Activated T-cell treated with anti-CD3 and anti-CD28 coated beads for 1 hour (primary cell): ENCODE measurements around the gene CLSTN2.

Source experiments
- DNase-seq: peaks from one replicate; pipeline ENCODE4 v3.0.0-alpha.2; 2020; ENCODE audit warnings: low read depth

The CLSTN2 gene

DNA sequence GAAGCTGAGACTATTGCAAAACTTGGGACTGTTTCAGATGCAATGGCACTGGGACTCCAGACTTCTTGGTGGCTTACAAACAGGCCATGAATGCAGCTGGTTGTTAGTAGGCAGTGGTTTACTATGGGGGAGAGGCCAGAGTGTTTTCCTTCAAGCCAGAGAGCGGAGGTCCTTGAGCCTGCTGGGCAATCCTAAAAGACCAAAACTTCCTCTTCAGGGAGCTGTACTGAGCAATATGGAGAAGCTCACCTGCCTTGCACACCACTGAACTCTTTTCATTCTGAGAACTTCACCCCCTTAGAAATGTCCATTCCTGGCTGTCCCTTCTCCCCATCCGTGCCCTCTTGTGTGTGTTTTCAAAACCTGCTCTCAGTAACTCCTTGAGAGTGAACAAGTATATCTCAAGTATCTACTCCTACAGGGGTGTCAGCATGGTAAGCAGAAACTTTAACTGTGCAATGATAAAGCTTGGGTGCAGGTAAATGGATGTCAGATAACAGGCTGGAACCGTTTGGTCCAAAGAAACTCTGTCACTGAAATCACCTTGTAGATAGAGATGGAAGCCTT, 213.9 kb downstream of the CLSTN2 start:
- no peak for DNase-seq

DNA sequence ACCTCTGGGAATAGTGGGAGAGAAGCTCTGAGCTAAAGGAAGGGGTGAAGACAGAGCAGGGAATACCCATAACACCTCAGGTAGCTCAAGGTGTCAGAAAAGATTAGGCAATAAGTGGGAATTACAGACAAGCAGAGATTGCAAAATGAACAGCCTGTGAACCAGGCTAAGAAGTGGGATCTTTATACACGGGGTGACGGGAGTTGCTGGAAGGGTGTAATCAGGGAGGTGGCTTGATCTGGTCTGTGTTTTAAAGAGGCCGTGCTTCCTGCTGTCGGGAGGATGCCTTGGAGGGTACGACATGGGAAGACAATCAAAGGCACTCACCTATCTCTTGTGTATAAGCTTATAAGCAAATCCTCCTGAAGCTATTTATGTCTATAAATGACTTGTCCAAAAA, 216.3 kb downstream of the CLSTN2 start:
- DNase-seq = no peak

DNA sequence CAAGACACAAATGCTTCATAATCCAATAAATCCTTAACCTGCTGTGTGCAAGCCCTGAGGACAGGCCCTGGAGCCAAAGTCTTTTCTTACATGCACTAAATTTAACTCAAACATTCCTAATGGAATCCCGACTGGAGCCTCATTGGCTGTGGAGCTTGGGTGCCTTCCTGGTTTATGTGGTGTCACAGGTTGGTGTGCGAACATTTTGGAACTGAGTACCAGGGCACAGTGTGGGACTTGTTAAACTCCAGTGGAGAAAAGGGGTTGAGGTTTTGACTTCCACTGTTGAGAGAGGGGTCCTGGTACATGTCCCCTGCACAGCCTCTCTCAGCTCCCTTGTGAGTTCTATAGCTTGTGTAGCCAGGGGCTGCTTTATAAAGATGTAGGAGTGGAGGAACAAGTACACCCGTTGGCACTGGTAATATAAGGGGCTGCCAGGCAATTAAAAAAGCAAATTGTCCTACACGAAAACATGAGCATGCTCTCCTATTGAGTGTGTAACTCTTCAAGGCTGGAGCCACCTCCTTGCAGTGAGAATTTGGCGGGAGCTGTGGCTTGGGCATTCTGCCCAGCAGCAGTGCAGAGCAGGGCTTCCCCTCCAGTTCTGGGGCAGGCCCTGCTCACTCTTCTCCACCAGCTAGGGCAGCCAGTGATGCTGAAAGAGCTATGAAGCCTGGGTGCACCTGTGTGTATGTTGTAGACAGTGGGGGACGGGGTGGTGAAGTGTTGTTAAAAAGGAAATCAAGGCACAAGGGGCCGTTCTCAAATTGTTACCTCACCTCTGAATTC, 218.1 kb downstream of the CLSTN2 start:
- no peak for DNase-seq

DNA sequence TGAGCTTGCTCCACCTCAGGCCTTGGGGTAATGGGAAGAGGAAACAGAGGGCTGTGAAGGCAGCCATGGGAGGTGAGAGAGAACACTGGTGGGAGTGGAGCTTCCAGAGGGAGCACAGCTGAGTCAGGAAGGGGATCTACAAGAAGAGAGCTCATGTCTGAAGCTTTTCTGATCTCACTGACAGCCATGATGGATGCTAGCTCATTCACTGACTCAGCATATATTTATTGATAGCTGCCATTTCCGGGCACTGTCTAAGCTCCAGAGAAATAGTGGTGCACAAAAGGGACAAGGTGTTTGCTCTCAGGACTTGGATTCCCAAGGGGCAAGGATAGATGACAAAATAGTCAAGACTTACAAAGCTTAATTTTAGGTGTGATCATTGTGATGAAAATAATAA, 218.8 kb downstream of the CLSTN2 start:
- DNase-seq = no peak

DNA sequence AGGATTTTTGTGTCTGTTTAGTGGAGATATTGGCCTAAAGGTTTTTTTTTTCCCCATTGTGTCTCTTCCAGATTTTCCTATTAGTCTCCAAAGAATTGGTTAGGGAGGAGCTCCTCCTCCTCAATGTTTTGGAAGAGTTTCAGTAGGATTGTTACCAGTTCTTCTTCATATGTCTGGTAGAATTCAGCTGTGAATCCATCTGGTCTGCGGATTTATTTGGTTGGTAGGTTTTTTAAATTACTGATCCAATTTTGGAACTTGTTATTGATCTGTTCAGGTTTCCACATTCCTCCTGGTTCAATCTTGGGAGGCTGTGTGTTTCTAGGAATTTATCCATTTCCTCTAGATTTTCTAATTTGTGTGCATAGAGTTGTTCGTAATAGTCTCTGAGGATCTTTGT, 222.2 kb downstream of the CLSTN2 start:
- DNase-seq = no peak

DNA sequence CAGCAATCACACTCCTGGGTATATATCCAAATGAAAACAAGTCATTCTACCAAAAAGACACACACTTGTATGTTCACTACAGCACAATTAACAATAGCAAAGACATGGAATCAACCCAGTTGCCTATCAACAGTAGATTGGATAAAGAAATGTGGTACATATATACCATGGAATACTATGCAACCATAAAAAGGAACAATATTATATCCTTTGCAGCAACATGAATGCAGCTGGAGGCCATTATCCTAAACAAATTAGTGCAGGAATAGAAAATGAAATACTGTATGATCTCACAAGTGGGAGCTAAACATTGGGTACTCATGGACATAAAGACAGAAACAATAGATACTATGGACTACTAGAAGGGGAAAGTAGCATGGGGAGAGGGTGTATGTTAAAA, 224.7 kb downstream of the CLSTN2 start:
- no peak for DNase-seq

DNA sequence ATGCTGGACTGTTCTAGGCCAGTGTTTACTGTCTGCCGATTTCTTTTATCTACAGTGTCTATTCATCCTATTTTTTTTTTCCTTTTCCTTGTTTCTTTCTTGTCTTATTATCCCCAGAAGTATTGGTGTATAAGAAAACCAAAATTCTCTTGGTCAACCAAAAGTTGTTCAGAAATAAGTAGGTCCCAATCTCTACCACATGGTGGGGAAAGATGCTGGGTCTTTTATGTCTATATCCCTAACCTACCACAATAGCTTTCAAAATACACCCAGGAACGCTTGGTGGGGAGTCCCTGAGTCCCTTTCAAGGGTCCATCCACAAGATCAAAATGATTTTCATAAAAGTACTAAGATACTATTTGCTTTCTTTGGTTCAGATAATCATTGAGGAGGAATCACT, 225.6 kb downstream of the CLSTN2 start:
- no peak for DNase-seq

DNA sequence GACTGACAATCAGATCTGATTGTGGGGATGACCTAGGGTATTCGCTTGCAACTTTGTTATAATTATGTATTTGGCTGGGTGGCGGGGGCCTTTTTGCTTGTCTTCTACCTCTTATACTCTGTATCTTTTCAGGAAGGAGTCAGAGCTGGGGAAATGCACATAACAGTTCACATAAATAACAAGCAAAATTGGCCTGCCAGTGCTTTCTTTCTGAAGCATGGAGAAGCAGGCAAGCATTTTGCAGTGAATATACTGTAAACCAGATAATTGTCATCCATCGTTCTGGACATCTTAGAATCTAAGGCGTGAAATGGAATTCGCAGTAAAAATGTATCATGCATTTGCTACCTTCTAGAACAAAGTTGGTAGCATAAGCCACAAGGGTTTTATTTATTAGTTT, 227.6 kb downstream of the CLSTN2 start:
- DNase-seq = no peak

DNA sequence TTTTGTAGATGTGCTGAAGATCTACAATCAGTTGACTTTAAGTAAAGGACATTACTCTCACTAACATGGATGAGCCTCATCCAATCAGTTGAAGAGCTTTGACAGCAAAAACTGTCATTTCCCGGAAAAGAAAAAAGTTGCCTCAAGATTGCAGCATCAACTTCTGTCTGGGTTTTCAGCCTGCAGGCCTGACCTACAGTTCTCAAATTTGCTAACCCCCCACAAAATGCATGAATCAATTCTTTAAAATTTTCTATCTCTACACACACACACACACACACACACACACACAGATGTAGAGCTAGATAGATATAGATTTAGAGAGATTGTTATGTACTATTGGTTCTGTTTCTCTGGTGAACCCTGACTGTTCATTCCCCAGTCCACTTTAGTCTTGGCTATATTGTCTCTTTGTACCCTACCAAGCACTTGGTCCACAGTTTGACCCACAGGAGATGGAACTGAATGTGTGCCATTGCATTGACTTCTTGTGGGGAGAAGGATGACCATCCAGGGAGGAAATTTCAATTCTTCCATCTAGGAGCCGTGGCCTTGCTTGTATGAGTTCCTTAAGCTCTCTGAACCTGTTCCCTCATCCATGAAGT, 228.3 kb downstream of the CLSTN2 start:
- no peak for DNase-seq

DNA sequence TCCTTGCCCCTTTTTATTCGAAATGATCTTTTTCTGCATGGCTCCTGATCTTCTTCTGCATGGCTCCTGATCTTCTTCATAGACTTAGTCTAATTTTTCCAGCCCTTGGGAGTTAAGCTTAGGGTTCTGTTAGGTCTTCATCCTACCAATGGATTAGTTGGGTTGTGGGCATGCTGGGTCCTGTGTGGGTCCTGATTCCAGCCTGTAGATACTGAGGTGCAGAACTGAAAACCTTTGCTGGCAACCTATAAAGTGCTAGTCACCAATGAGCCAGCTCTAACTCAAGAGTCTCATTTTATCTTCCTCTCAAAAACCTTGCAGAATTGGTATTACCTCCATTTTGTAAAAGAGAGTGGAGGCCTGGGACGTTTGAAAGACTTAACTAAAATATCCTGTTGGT, 229.2 kb downstream of the CLSTN2 start:
- DNase-seq = no peak

DNA sequence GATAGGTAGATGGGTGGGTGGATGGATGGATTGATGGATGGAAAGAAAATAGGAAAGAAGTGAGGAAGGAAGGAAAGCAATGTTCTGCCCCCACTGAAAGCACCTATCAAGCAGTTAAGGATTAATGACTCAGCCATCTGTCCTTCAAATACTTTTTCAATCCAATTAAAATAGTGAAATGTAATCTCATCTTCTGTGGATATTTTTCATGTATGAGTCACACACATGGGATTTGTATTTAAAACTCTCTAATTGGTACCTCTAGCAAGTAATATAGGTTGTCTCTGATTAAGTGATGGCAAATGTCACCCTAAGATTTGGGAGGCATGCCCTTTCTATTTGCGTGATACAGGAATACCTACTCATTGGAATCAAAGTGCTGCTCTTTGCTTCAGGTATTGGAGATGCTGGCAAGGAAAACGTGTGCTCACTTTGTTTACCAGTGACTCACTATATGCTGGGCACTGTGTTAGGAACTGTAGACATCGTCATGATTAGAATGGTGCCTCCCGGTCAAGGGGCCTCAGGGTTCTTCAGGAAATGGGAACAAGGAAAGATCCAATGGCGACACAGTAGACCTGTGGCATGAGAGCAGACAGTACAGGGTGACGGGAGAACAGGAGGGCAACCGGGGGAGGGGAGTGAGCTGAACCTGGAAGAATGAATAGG, 230.1 kb downstream of the CLSTN2 start:
- no peak for DNase-seq

DNA sequence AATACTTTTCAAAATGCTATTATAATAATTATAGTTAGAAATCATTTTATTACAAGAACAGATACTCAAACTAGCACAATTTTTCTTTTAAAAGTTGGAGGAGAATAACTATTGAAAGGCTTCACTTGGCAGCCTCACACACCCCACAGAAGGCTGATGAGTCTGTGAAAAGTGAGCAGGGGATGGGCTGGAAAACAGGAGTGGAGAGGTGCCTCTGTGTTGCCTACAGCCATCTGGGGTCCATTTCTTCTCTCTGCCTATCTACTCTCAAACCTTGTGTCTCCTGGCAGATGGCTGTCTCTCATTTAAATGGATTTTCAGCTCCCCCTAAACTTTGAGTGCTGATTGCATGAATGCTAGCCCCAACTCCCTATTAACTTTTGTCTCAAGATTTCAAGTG, 230.8 kb downstream of the CLSTN2 start:
- DNase-seq = no peak

DNA sequence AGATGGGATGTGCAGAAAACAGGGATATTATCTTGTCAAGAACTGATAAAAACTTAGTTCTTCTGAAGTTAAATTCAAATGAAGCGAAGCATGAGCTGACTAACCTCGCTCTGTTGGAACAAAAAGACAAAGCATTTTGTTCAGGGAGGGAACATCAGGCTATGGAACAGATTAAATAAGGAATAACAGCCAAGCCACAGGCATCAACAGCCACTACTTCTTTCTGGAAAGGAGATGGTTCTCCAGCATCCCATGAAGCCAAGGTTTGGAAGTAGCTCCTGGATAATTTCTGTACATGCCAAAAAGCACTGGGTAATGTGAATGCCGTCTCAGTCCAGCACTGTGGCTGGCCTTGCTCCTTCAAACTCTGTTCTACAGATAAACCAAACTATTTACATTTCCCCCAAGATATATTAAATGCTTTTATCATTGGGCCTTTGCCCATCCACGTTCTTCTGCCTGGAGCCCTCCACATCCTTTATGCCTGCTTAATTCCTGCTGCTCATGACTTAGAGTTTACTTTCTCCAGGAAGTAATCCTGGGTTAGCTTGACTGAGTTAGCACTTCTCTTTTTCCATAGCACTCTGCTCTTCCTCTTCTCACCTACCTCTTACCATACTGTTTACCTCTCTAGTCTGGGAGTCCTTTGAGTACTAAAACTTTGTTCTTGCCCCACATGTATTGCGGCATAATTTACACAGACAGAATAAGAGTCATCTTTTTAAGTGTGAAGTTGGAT, 232.0 kb downstream of the CLSTN2 start:
- no peak for DNase-seq

DNA sequence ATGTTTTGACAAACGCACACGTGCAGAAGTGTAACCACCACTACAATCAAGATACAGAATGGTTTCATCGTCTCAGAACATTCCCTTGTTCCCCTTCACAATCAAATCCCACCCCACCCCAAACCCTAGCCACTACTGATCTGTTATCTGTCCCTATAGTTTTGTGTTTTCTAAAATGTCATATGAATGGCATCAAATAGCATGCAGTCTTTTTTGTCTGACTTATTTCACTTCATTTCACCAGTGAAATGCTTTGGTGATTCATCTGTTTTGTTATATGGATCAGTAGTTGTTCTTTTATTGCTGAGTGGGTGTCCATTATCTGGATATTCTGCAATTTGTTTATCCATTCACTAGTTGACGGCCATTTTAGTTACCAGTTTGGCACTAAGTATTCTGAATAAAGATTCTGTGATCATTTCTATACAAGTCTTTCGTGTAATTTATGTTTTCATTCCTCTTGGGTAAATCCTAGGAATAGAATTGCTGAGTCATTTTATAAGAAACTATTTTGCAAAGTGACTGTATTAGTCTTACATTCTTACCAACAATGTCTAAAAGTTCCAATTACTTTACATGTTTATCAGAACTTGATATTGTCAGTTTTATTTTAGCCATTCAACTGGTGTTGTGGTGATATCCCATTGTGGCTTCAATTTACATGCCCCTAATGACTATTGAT, 232.8 kb downstream of the CLSTN2 start:
- no peak for DNase-seq

DNA sequence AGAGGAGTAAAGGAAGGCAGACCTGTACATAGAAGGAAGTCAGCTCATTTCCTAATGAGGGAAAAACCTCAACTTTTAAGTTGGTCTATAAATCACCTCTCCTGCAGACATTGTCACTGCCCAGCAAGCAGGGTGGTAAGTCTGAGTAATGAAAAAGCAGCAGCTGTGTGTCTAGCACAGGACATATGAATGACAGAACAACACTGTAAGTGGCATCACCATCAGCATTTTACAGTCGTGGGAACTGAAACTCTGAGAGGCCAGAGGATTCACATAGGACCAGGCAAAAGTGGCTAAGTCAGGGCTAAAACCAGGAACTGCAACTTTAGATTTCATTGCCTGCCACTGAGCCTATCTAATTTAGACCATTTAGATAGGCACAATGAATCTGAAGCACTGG, 235.6 kb downstream of the CLSTN2 start:
- no peak for DNase-seq

DNA sequence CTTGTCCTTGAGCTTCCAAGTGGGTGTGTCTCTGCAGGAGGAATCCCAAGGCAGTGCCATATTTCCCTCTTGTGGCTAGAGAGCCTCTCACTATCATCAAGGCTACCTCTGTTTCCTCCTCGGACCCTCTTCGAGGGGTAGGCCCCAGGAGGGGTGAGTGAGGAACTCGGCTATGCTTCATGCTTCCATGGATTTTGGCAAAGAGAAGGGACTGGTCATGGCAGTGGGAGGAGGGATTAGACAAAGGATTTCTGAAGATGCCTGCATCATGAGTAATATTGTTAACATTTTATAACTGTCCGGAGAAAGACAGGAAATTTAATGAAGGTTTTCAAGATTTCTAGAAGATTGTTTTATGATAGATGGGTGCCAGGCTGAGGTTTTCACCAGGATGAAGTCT, 241.5 kb downstream of the CLSTN2 start:
- no peak for DNase-seq

DNA sequence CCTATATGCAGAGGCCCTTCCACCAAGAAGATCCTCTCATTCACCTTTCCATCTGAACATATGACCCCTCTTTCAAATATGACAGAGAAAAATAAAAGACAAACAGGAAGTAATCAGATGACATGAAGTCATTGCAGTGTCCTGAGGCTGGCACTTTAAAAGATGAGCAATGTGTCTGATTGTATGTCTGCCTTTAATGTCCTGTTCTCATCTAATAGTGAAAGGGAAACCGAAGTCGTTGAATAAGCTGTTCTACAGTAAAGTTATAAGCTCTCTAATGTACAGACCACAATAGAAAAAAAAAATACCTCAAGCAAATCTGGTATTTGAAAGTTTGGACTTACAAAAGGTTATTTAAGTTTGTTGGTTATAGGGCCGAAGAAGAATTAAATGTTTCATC, 243.0 kb downstream of the CLSTN2 start:
- no peak for DNase-seq

DNA sequence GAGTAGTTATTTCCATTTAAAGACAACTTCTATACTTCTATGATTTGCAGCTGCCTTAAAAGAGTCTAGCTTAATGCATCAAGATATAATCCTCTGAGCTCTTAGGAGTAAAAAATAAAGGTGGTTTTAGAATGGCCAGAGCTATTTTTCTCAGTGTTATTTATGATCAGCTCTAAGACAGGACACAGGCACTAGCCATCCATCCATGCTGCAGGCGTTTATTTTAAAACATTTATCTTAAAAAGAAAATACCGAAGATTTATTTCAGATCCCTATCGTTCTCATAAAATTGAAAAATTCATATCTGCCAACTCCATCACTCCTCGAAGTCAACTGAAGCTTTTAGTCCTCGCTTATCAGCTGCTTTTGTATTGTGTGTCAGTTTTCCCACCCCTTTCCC, 243.5 kb downstream of the CLSTN2 start:
- no peak for DNase-seq

DNA sequence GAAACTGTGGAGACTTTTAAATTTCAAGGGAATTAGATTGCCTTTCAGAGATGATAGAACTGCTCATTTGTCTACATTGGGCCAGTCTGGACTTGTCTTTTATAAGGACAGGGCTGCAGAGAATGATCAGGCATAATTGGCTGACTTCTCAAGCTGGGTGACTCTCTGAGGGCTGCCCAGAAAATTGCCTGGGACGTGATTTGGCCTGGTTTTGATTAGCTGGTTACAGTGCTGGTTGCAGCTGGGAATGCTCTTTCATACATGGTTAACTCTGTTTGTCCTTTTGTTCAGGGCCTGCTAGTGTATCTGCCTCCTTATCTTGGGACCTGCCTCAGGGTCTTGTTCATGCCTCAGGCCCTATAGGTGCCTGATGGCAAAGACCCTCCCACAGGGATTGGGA, 245.6 kb downstream of the CLSTN2 start:
- no peak for DNase-seq

DNA sequence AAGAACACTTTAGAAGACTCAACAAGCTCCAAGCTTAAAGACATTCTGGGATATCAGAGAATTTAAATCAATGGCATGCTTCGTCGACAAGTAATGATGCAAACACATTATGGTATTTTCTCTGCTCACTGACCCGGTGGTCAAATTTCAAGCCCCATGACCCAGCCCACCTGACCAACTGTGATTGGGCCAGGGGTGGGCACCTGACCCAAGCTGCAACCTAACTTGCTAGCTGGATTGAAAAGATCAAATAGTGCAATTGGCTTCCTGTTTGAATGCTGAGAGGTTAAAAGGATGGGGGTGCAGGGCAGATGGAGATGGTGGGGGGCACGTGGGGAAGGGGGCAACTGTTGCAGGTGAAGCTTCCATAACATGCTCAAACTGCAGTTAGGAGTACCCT, 250.4 kb downstream of the CLSTN2 start:
- DNase-seq = no peak

DNA sequence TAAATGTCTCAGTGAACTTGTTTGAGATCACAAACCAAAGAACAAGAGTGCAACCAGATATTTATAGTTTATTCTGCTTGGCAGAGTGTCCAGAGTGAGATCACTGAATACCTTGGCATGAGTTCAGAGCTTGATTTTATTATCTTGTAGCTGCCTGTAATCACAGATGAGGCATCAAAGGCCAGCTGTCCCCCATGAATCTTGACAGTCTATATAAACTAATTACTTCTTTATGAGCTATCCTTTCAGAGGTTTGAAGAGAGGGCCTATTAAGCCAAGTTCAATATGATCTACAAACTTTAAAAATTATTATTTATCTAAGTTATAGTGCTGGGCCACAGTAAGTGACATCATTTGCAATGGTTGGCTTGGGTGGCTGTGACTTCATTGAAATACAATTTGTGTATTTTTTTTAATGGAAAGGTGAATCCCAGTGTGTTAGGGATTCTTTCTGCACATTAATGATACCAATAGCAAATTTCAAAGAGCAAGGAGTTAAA, 251.5 kb downstream of the CLSTN2 start:
- DNase-seq = no peak

DNA sequence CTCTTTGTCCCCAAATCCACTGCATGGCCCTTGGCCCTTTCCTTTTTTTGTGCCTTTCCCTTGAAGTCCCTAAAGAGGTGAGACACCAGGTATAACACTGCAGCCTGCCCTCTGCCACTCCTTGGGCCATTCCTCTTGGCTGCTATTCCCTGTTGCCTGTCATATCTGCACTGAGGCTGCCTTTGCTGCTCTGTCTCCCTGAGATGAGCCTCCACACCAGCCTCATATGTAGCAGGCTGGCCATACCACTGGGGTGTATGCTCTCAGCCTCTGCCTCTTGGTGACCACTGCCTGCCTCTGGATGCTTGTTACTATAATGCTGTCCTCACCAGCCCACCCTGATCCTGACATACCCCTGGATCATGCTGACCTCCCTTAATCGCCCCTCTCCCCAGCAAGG, 252.0 kb downstream of the CLSTN2 start:
- no peak for DNase-seq
